Measurements from ENCODE around the gene THSD1.

THSD1 gene, protein sequence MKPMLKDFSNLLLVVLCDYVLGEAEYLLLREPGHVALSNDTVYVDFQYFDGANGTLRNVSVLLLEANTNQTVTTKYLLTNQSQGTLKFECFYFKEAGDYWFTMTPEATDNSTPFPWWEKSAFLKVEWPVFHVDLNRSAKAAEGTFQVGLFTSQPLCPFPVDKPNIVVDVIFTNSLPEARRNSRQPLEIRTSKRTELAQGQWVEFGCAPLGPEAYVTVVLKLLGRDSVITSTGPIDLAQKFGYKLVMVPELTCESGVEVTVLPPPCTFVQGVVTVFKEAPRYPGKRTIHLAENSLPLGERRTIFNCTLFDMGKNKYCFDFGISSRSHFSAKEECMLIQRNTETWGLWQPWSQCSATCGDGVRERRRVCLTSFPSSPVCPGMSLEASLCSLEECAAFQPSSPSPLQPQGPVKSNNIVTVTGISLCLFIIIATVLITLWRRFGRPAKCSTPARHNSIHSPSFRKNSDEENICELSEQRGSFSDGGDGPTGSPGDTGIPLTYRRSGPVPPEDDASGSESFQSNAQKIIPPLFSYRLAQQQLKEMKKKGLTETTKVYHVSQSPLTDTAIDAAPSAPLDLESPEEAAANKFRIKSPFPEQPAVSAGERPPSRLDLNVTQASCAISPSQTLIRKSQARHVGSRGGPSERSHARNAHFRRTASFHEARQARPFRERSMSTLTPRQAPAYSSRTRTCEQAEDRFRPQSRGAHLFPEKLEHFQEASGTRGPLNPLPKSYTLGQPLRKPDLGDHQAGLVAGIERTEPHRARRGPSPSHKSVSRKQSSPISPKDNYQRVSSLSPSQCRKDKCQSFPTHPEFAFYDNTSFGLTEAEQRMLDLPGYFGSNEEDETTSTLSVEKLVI

DNA sequence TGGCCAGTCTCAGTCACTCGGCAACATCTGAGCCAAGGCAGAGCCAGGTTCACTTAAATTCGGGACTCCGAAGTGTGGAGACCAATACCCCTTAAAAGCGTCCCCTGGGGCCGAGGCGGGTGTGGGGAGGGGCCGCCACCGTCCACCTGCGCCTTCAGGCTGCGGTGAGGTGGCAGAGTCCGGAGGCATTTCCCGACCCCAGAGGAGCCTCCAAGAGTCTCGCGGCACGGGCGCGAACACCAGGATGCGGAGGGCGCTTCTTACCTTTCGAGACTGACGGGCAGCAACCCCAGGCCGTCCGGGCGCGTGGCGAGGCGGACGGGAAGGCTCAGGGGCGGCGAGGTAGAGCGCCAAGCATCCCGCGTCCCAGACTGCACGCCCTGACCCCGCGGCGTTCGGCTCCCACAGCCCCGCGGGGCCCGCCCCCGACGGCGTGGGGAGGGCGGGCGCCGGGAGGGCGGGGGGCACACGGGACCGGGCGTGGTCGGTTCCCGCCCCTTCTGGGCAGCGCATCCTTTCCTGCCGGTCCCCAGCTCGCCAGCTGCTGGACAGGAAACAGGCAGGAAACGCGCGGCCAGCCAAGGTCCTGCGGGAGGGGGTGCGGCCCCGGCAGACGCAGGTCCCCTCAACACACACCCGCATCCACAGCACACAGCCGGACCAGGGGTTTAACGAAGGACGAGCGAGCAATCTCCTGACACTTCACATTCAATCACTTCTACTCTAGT lies at the start of gene THSD1:
Gene THSD1, minus strand, starts transcription at position 406 of the 728 bp plus-strand sequence. CDS start 3,572 bp downstream, outside the sequence.
- FAIRE-seq (no peak), DNase-seq (ENCODE audit: low spot score) (peak; percentile 33)

DNA sequence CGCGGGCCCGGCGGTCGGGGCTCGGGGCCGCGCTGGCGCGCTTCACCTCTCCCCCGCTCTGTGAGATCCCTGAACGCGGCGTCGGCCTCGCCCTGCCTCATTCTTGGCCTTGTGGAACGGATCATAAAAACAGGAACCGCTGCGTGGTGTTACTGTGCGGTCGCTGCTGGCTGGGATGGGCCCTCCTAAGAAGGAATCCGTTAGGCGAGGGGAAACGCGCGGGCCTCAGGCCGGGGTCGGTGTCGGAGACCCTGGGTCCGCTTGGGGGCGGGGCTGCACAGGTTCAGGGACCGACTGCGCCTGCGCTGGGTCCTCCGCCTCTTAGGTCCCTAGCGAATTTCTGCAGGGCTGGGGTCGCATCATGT lies 49.7 kb upstream of the THSD1 start:
- FAIRE-seq (no peak), DNase-seq (ENCODE audit: low spot score) (peak; percentile 22)

DNA sequence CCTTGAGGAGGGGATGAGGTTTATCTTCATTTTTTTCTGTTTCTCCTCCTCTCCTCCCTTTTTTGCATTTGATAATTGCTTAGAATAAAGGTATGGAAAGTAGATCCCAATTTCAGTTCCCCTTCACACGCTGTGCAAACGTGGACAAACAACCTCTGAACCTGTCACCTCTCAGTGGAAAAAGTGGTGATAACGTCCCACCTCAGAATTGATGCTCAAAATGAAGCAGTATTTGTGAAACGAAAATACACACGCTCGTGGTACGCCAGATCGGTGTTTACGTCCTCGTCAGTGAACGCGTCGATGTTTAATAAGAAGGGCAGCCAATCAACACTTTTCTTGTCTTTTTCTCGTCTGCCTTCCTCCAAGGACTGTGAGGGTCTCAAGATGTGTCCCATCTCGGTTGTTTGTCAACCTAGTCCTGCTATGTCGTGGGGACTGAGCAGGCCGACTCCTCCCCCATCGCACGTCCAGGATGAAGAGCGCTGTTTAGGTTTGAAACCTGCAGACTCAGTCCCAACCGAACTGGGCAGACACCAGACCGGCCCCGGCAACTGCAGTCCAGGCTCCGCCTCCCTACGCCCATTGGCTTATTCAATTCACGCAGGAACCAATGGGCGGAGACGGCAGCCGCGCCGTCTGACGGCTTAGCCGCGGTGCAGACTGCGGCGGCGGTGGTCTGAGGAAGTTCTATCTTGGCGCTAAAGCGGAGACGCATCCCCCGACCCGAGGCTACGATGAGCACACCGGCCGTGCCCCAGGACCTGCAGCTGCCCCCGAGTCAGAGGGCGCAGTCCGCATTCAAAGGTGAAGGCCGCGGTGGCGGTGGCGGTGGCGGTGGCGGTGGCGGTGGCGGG lies 49.1 kb upstream of the THSD1 start, which contains the start of gene CKAP2:
Gene CKAP2, plus strand, starts transcription at position 659 of the 857 bp plus-strand sequence. Its CDS starts 79 bp downstream, at position 738.
- FAIRE-seq (peak; percentile 73), DNase-seq (ENCODE audit: low spot score) (peak; percentile 89)

DNA sequence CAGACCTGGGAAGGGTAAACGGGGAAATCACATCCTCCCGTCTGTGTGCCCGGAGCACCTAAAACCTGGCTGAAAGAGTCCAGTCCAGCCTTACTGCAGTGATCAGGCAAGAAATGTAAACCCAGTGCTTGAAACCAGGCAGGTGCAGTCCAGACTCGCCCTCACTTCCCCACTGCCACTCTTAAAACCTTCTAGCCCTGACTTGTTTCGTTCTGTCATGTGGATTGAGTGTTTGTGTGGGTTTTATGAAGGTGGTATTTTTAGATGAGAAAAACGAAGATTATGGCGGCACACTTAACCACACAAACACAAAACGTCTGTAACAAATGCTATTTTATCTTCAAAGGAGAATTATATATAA lies 48.5 kb upstream of the THSD1 start:
- peak; percentile 10 for DNase-seq (ENCODE audit: low spot score)
- no peak for FAIRE-seq

DNA sequence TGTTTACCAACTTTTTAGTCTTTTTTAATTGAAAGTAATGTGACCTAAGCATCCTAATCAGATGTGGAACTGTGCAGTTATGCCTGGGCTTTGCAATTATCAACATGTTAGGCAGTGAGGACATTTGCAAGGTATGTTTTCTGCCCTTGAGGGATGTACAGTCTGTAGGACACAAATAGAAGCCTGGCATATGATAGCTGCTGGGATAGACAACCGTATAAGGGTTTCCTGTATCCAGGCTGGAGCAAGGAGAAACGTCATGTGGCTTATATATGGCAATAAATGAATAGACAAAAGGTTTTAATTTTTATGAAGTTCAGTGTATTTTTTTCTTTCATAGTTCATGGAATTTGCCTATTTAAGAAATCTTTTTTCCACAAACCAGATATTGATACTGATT lies 46.5 kb upstream of the THSD1 start:
- FAIRE-seq (no peak), DNase-seq (ENCODE audit: low spot score) (no peak)

DNA sequence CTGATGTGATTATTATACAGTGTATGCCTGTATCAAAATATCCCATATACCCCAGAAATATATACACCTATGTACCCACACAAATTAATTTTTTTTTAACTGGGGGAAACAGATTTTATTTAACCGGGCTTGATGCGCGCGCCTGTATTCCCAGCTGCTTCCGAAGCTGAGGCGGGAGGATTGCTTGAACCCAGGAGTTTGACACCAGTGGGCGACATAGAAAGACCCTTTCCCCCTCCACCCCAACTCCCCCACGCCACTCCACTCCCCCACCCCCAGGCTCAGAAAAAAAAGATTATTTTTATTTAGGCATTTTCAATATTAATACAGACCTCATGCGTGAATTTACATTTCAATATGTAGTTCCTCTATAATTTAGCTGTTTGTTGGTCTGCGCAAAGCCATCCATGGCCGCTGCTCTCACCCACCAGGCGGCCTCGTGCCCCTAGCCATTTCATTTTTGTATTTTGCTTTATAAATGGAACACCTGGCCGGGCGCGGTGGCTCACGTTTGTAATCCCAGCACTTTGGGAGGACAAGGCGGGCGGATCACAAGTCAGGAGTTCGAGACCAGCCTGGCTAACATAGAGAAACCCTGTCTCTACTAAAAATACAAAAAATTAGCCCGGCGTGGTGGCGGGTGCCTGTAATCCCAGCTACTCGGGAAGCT lies 45.3 kb upstream of the THSD1 start:
- FAIRE-seq = no peak
- DNase-seq (ENCODE audit: low spot score) = no peak

DNA sequence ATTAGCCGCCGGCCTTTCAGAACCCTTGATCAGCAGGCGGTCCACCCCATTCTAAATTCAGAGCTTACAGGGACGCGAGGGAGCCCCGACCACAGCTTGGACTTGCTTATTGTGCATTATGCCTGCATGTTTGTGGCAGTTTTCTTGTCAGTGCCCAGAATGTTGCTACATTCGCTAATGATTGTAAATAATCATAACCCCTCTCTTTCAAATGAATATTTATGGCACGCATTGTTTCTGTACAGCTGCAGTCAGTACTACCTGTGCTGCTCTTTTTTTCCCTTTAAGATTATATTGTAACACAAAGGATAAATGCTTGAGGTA lies 44.8 kb upstream of the THSD1 start:
- no peak for DNase-seq (ENCODE audit: low spot score)
- FAIRE-seq = no peak

DNA sequence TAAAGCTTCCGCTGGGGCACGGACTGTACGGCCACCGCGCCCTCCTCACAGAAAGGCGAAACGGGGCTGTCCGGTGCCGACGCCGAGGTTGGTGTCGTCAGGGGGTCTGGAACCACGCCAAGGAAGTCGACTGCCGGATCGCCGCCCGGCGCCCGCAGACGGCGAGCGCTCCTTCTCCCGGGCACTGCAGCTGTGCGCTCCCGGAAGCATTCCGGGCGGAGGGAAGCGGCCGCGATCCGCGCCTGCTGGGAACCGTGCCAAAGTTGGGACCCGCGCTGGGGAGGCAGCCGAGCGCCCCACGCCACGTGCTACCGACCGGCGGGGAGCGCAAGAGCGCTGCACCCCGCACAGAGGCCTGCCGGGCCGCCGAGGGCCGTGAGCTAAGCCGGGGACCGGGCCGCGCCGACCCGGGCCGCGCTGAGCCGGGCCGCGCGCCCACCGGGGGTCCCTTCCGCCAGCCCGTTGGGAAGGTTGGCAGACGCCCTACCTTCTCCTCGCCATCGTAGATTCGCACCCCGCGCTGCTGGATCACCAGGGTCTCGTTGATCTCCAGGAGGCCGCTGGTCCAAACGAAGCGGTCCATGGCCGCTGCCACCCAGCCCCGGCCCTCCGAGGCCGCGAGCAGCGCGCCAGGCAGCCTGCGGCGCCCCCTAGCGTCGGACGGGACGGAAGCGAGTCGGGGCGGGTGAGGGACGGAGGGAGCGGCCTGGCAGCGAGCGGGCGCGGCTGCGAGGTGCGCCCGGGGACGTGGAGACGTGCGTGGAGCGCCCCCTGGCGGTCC lies 44.2 kb upstream of the THSD1 start, which contains the start of gene VPS36:
Gene VPS36, minus strand, starts transcription at position 623 of the 781 bp plus-strand sequence. Its CDS starts 40 bp downstream, at position 583.
- FAIRE-seq = no peak

DNA sequence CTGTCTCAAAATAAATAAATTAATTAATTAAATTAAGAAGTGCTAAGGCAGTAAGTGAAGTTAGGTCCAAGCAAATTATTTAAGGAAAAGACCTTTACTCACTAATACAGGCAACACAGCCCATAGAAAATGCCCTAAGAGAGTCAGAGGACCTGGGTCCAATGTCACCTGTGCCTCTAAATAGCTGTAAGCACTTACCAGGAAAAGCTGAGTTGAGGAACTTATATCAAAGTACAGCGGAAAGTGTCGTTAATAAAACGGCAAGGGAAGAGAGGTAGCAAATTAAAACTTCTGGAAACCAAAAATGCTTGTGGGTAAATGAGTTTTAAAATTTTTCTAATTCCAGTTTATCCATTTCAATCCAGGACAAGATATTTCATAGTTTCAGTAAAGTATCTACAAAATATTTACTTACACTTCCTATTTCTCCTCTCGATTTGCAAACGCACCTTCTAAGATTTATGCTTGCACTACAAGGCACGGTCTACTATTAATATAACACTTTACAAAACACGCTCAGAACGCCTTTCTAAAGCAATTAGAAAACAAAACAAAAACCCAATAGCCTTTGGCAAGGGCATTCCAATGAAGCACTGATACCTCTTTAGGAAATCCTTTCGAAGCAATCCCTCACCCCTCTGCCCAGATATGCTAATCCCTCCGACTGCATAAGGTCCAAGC lies 43.5 kb upstream of the THSD1 start:
- FAIRE-seq = no peak

More for the DNA sequence above, 44.2 kb upstream of the THSD1 start, which contains the start of gene VPS36:
- DNase-seq (ENCODE audit: low spot score) = peak; percentile 74

DNA sequence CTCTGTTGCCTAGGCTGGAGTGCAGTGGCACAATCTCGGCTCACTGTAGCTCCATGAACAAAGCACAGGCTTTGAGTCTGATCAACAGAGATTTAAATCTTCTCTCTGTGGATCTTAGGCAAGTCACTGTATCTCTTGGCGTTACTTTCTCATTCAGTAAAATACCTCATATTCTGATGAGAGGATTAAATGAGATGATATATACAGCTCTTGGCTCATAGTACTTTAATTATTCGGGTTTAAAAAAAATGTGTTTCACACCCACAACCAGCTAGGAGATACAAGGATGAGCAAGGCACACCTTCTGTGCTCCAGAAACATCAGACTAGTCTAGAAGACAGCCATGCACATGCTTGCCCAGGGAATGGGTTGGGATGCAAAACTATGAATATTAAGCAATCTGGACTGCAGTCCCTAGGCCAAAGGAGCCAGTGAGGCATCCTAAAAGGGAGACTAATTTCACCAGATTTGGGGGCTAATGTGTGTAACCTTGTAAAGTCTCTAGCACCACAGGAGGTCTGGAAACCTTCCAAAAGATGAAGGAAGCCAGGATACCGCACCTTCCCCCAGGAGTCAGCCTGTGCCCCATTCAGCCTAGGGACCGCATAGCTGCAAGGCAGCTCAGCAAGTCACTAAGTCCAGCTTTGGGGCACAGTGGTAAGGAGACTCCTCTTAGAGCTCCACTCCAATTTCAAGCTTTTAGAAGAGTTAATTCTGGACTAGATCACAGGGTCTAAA lies 42.0 kb upstream of the THSD1 start:
- FAIRE-seq = no peak
- DNase-seq (ENCODE audit: low spot score) = no peak

More for the DNA sequence above, 43.5 kb upstream of the THSD1 start:
- DNase-seq (ENCODE audit: low spot score) = no peak

DNA sequence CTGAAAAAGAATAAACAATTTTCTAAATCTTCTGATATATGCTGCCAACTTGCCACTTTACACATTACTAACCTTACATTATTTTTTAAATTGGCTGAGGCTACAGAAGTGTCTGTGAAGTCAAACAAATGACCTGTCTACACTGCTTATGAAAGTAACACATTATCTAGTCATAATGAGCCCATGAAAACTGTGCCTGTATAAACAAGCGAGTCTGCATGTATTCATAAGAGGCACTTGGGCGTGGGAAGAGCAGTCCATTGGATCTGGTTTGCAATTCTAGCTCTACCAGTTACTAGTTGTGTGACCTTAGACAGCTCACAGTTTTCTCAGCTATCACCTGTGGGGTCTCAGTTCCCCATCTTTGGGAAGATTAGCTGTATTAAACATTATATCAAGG lies 41.4 kb upstream of the THSD1 start:
- no peak for FAIRE-seq
- DNase-seq (ENCODE audit: low spot score) = no peak

DNA sequence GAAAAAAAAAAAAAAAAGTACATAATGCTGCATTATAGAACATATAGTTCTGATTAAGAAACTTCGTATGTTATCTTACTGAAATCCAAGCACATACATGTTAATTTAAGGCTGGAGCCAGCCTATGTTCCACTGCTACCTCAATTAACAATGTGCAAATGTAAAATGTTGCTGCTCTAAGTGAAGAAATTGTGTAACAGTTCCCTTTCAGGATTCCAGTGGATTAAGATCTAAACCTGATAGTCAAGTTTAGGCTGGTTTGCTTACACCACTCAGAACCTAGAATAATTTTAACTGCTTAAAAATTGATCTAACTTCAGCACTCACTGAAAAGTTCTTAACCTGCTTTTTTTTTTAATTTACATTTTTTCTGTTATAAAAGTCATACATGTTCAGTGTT lies 40.3 kb upstream of the THSD1 start:
- FAIRE-seq = no peak
- no peak for DNase-seq (ENCODE audit: low spot score)

DNA sequence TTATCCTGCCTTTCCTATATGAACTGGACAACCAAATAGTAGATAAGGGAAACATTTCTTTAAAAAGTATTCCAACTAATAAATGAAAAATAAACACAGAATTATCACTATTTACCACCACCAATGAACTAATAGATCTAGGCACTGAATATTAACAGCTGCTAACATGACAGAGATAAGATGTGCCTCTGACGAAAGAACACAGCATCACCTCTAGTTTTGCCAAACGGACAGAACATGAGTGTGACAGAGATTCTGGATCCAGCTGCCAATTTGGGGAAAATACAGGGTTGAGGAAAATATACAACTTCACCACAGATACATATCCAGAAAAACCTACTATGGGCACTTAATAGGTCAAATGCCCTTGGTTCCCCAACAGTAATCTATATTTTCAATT lies 26.5 kb upstream of the THSD1 start:
- FAIRE-seq = no peak

DNA sequence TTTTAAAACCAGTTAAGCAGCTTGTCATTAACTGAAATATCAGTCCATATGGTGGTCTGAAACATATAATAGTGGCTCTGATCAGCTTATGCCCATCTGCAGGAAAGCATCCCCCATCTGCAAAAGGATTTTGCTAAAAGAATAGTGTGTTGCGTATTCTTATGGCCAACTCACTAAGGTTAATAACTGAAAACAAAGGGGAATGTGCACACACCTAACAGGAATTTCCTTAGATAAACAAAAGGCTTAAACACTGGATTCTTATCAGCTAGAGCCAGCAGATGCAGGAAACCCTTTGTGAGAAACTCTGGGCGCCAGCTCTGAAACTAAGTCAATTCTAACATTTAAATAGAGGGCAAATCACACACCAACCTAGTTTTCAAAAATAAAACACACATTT lies 22.3 kb upstream of the THSD1 start:
- DNase-seq (ENCODE audit: low spot score) = no peak
- FAIRE-seq = no peak

More for the DNA sequence above, 26.5 kb upstream of the THSD1 start:
- no peak for DNase-seq (ENCODE audit: low spot score)

DNA sequence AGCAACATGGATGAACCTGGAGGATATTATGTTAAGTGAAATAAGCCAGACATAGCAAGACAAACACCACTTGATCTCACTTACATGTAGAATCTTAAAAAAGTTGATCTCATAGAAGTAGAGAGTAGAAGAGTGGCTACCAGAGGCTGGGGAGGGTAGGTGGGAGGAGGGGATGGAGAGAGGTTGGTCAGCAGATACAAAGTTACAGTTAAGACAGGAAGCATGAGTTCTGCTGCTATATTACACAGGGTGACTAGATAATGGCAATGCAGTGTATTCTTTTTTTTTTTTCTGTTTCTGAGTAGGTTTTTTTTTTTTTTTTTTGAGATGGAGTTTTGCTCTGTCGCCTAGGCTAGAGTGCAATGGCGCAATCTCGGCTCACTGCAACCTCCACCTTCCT lies 15.2 kb upstream of the THSD1 start:
- DNase-seq (ENCODE audit: low spot score) = no peak
- FAIRE-seq = no peak

DNA sequence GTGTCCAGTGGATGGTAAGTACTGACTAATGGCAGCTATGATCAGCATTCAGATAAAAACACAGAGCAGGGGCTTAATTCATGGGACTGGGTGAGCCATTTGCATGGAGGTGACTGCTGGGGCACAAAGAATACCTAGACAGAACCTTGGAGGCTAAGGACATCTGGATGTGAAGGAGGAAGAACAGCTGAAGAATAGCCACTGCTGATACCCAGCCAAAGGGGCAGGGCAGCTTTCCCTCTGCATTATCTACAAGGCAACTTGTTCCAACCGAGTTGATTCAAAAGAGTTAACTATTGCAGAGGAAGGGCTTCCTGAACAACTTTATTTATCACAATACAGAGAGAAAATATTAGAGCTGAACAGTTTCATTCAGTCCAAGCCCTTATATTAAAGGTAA lies 13.1 kb upstream of the THSD1 start:
- DNase-seq (ENCODE audit: low spot score) (no peak), FAIRE-seq (no peak)

DNA sequence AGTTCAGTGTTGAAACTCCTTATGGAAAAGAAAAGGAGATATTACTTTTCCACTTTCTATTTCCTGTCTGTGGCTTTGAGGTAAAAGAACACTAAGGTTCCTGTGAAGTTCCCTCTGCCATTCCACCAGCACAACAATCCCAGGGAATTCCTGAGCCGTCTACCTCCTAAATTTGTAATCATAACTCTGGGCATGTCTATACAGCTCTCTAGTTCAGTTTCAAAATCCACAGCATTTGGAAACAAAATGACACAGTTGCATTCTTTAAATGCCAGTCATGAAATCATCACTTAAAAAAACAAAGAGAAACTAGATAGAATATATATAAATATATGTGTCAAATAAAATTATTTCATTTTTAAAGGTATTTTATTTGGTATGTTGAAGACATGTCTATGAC lies 9.0 kb upstream of the THSD1 start:
- FAIRE-seq (peak; percentile 45), DNase-seq (ENCODE audit: low spot score) (peak; percentile 45)

DNA sequence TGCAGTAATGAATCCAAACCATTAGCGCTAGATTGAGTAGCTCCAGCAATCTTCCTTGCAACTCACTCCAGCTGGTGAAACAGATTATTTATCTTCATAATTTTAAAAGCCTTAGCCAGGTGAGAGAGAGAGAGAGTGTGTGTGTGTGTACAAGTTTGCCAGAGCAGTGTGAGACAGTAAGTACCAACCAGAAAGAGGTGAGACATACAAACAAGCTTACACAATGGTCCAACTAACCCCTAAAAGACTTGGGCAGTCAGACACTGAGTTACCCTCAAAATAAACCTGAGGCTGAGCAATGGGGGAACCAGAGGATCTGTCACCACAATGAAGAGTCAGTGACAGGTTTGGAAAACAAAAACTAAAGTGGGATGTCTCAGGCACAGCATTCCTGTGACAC lies 8.1 kb upstream of the THSD1 start:
- DNase-seq (ENCODE audit: low spot score) = no peak
- FAIRE-seq = no peak
